Smooth muscle cell (in vitro differentiated cells): Measurements from ENCODE around the gene KYNU. TPM values are rescaled to one million over a fixed set of nuclear protein-coding genes. Genes with fewer than 3 reads are reported as not detected.
A peak's percentile ranks its signal among the peaks of the same experiment; 100 is the strongest.
"Not testable (repeated sequence)": the region's sequence is repeated elsewhere in the genome, so short reads cannot be mapped to it uniquely, and the experiment has no call there.

Experiments used
- DNase-seq: peaks from one replicate; lab custom pipeline; 2025; ENCODE audit not compliant: unreplicated experiment; lab: John Stamatoyannopoulos, UW
- H2AFZ ChIP-seq: fragments of 200-600 bp; sonication (generic); 2 replicates; pipeline ENCODE4 v1.6.0; 2016; ENCODE audit warnings: antibody characterized with exemption, low read depth, mild to moderate bottlenecking
- H3F3A ChIP-seq: fragments of 200-600 bp; sonication (generic); 2 replicates; pipeline ENCODE4 v1.6.0; 2017; ENCODE audit warnings: antibody characterized with exemption, low read depth
- H3K27ac ChIP-seq: fragments of 200-600 bp; sonication (generic); 2 replicates; pipeline ENCODE4 v1.5.1; 2016; ENCODE audit warnings: low read depth, mild to moderate bottlenecking
- H3K27me3 ChIP-seq: fragments of 200-600 bp; sonication (generic); 2 replicates; pipeline ENCODE4 v1.6.1; 2016; ENCODE audit warnings: low read depth, mild to moderate bottlenecking
- H3K36me3 ChIP-seq: fragments of 200-600 bp; sonication (generic); 2 replicates; pipeline ENCODE4 v1.5.1; 2016; ENCODE audit warnings: low read depth
- H3K4me1 ChIP-seq: fragments of 200-600 bp; sonication (generic); 2 replicates; pipeline ENCODE4 v1.5.1; 2016; ENCODE audit warnings: low read depth
- H3K4me2 ChIP-seq: fragments of 200-600 bp; sonication (generic); 2 replicates; pipeline ENCODE4 v1.6.0; 2016; ENCODE audit warnings: mild to moderate bottlenecking
- H3K4me3 ChIP-seq: fragments of 200-600 bp; sonication (generic); 2 replicates; pipeline ENCODE4 v1.5.1; 2016; ENCODE audit warnings: mild to moderate bottlenecking
- H3K79me2 ChIP-seq: fragments of 200-600 bp; sonication (generic); 2 replicates; pipeline ENCODE4 v1.6.0; 2016; ENCODE audit warnings: low read depth, mild to moderate bottlenecking
- H3K9ac ChIP-seq: fragments of 200-600 bp; sonication (generic); 2 replicates; pipeline ENCODE4 v1.6.0; 2016; ENCODE audit warnings: low read depth
- H3K9me3 ChIP-seq: fragments of 200-600 bp; sonication (generic); replicated peaks from 2 replicates; pipeline ENCODE4 v1.5.1; 2016; ENCODE audit warnings: low read depth
- H4K20me1 ChIP-seq: fragments of 200-600 bp; sonication (generic); 2 replicates; pipeline ENCODE4 v1.6.0; 2016; ENCODE audit warnings: low read depth
- CTCF ChIP-seq: fragments of 200-600 bp; sonication (generic); IDR thresholded peaks from 2 replicates; pipeline ENCODE4 v1.5.1; 2017; ENCODE audit warnings: borderline replicate concordance, mild to moderate bottlenecking, antibody characterized with exemption; ENCODE audit not compliant: insufficient read depth, poor library complexity, severe bottlenecking
- WGBS: methylation state at CpG from one replicate; pipeline ENCODE4 v1.1.7; 2016; ENCODE audit warnings: low lambda C conversion rate; 5-methylcytosine and 5-hydroxymethylcytosine counted together
- polyA plus RNA-seq: library from polyadenylated mRNA; unstranded; fragments of >200 nt; fragmentation: Nextera tagmentation; extraction: Ambion mirVana; gene quantifications from 2 replicates; pipeline ENCODE4 v1.2.1, GENCODE V29; 2016
- total RNA-seq: library from RNA; depleted of rRNA; stranded (reverse); fragments of >200 nt; gene quantifications from 2 replicates; pipeline ENCODE4 v1.2.3, GENCODE V29; 2014

The KYNU gene
- total and polyA plus RNA-seq, 2 experiments from 2014 or later = 5.7 to 16.0 TPM

GRCh38 chr2:142942690-142943089 lies 65.2 kb downstream of the KYNU start:
- Histone ChIP-seq H3F3A (no peaks in the 10 kb centered on the region), H3K4me2 (no peak overlapping the region), H4K20me1 (no peaks in the 10 kb centered on the region), H2AFZ (no peak overlapping the region), H3K9ac (no peak overlapping the region), H3K9me3 (no peaks in the 10 kb centered on the region), H3K36me3 (no peaks in the 10 kb centered on the region), H3K27ac (no peak overlapping the region), H3K27me3 (no peaks in the 10 kb centered on the region), H3K79me2 (no peaks in the 10 kb centered on the region), H3K4me1 (no peaks in the 10 kb centered on the region), H3K4me3 (no peak overlapping the region)
- 86% methylated on average over 1 of the region's 1 CpG for WGBS
- no peak for DNase-seq
- TF ChIP-seq CTCF = no peak

GRCh38 chr2:142944264-142944663 lies 66.8 kb downstream of the KYNU start:
- H3K27ac ChIP-seq = peak overlapping the region; percentile 19
- H3K4me3 ChIP-seq = no peak overlapping the region
- no peak for DNase-seq
- H2AFZ ChIP-seq = no peak overlapping the region
- no peak for TF ChIP-seq CTCF
- no peaks in the 10 kb centered on the region for H3F3A ChIP-seq
- H3K4me2 ChIP-seq = peak overlapping the region; percentile 44
- no peaks in the 10 kb centered on the region for H3K27me3 ChIP-seq
- no peak overlapping the region for H3K9ac ChIP-seq
- no peaks in the 10 kb centered on the region for H3K36me3 ChIP-seq
- H4K20me1 ChIP-seq = no peaks in the 10 kb centered on the region
- no peaks in the 10 kb centered on the region for H3K4me1 ChIP-seq
- no peaks in the 10 kb centered on the region for H3K79me2 ChIP-seq
- H3K9me3 ChIP-seq = no peaks in the 10 kb centered on the region

GRCh38 chr2:142944721-142945120 lies 67.3 kb downstream of the KYNU start:
- H3K9me3 ChIP-seq = no peaks in the 10 kb centered on the region
- peak overlapping the region; percentile 19 for H3K27ac ChIP-seq
- no peak for TF ChIP-seq CTCF
- no peaks in the 10 kb centered on the region for H4K20me1 ChIP-seq
- no peaks in the 10 kb centered on the region for H3K36me3 ChIP-seq
- H3K4me2 ChIP-seq = peak overlapping the region; percentile 44
- H3K4me1 ChIP-seq = no peaks in the 10 kb centered on the region
- no peaks in the 10 kb centered on the region for H3K79me2 ChIP-seq
- no peaks in the 10 kb centered on the region for H3K27me3 ChIP-seq
- DNase-seq = no peak
- no peak overlapping the region for H3K9ac ChIP-seq
- no peaks in the 10 kb centered on the region for H3F3A ChIP-seq
- H3K4me3 ChIP-seq = no peak overlapping the region
- no peak overlapping the region for H2AFZ ChIP-seq

GRCh38 chr2:142946941-142947340 lies 69.5 kb downstream of the KYNU start:
- H2AFZ ChIP-seq = no peak overlapping the region
- H3K27ac ChIP-seq = no peak overlapping the region
- no peak overlapping the region for H3K4me3 ChIP-seq
- no peaks in the 10 kb centered on the region for H4K20me1 ChIP-seq
- H3K79me2 ChIP-seq = no peaks in the 10 kb centered on the region
- H3K9ac ChIP-seq = no peak overlapping the region
- no peaks in the 10 kb centered on the region for H3K9me3 ChIP-seq
- no peak for TF ChIP-seq CTCF
- H3K4me2 ChIP-seq = no peak overlapping the region
- no peaks in the 10 kb centered on the region for H3K36me3 ChIP-seq
- H3K27me3 ChIP-seq = no peaks in the 10 kb centered on the region
- no peak for DNase-seq
- H3K4me1 ChIP-seq = no peaks in the 10 kb centered on the region
- WGBS = 85% methylated on average over 1 of the region's 1 CpG
- H3F3A ChIP-seq = no peaks in the 10 kb centered on the region

GRCh38 chr2:142948723-142949122 lies 71.3 kb downstream of the KYNU start:
- 97% methylated on average over 2 of the region's 2 CpGs for WGBS
- H3K9ac ChIP-seq = not testable (repeated sequence)

GRCh38 chr2:142950323-142950722 lies 72.9 kb downstream of the KYNU start:
- H3K27ac ChIP-seq, H4K20me1 ChIP-seq, DNase-seq, H3F3A ChIP-seq, H3K36me3 ChIP-seq, H3K9me3 ChIP-seq, H3K4me1 ChIP-seq, H3K4me3 ChIP-seq, H3K27me3 ChIP-seq, H2AFZ ChIP-seq, H3K4me2 ChIP-seq, H3K9ac ChIP-seq, H3K79me2 ChIP-seq: not testable (repeated sequence)
- 96% methylated on average over 2 of the region's 2 CpGs for WGBS

More at GRCh38 chr2:142948723-142949122, 71.3 kb downstream of the KYNU start:
- not testable (repeated sequence) for H3K4me2 ChIP-seq, H4K20me1 ChIP-seq, H3F3A ChIP-seq, H3K27me3 ChIP-seq, H3K4me1 ChIP-seq, H2AFZ ChIP-seq, H3K79me2 ChIP-seq, DNase-seq, H3K27ac ChIP-seq, H3K36me3 ChIP-seq, H3K4me3 ChIP-seq, H3K9me3 ChIP-seq
